Lung (tissue), 12 donors: ENCODE measurements around the gene TMEM151B. TPM values are rescaled to one million over a fixed set of nuclear protein-coding genes. Genes with fewer than 3 reads are reported as not detected.
"Not testable (repeated sequence)": the region's sequence is repeated elsewhere in the genome, so short reads cannot be mapped to it uniquely, and the experiment has no call there.

Experiments used
- ATAC-seq: fragments of 200-7000 bp; cut with Tn5 transposase; one replicate; pipeline ENCODE4 v1.9.1; 2020; ENCODE audit warnings: moderate number of reproducible peaks; ENCODE audit not compliant: insufficient read depth, low FRiP score
- DNase-seq, 3 donors: peaks; one replicate each; pipeline ENCODE4 v3.0.0-alpha.2; 2013 to 2017
- H3K27ac ChIP-seq, 2 donors: one replicate each; pipeline ENCODE4 v1.5.1; 2013; ENCODE audit warnings: mild to moderate bottlenecking in 2 of 2, moderate library complexity in 2 of 2, control low read depth in 1 of 2, inconsistent platforms in 1 of 2, low read depth in 1 of 2, low read length in 1 of 2
- H3K27me3 ChIP-seq, 3 donors: one replicate each; pipeline ENCODE4 v1.5.1; 2013; ENCODE audit warnings: low read length in 2 of 3; ENCODE audit not compliant: control insufficient read depth in 3 of 3, insufficient read depth in 3 of 3
- H3K36me3 ChIP-seq, 4 donors: one replicate each; pipeline ENCODE4 v1.5.1; 2013; ENCODE audit warnings: low read length in 4 of 4, mild to moderate bottlenecking in 1 of 4, moderate library complexity in 1 of 4; ENCODE audit not compliant: control insufficient read depth in 4 of 4, insufficient read depth in 4 of 4
- H3K4me1 ChIP-seq, 5 donors: one replicate each; pipeline ENCODE4 v1.5.1; 2013; ENCODE audit warnings: low read length in 5 of 5, mild to moderate bottlenecking in 2 of 5, moderate library complexity in 1 of 5; ENCODE audit not compliant: control insufficient read depth in 5 of 5, insufficient read depth in 5 of 5
- H3K4me3 ChIP-seq: one replicate; pipeline ENCODE4 v1.5.1; 2013; ENCODE audit warnings: mild to moderate bottlenecking, control low read depth, moderate library complexity
- H3K9ac ChIP-seq, 2 donors: one replicate each; pipeline ENCODE4 v1.5.1; 2013; ENCODE audit warnings: low read length in 2 of 2, control low read depth in 1 of 2; ENCODE audit not compliant: insufficient read depth in 1 of 2
- H3K9me3 ChIP-seq, 4 donors: one replicate each; pipeline ENCODE4 v1.5.1; 2013; ENCODE audit warnings: low read length in 3 of 4, mild to moderate bottlenecking in 1 of 4, moderate library complexity in 1 of 4; ENCODE audit not compliant: control insufficient read depth in 4 of 4, insufficient read depth in 3 of 4
- CTCF ChIP-seq: IDR thresholded peaks from 2 replicates; pipeline ENCODE4 v1.5.1; 2012; ENCODE audit warnings: mild to moderate bottlenecking; ENCODE audit errors: control extremely low read depth, extremely low read depth
- WGBS, 2 donors: extraction: QIAGEN DNeasy Blood & Tissue Kit; methylation state at CpG; one replicate each; pipeline ENCODE4 v1.1.7; 2013; 5-methylcytosine and 5-hydroxymethylcytosine counted together
- polyA plus RNA-seq, 2 donors: library from polyadenylated mRNA; stranded (reverse); fragments of 200-250 nt; gene quantifications; one replicate each; pipeline ENCODE4 v1.2.1, GENCODE V29; 2013
- total RNA-seq, 2 donors: library from RNA; depleted of rRNA in 1 of 2; stranded (reverse); fragments of >200 nt in 1 of 2; gene quantifications; one replicate each; pipeline ENCODE4 v1.2.1, GENCODE V29; 2014 to 2021
- donor health status: control.
- donor health status: control.
- donor health status: Bipolar disorder and iron deficiency.
- donor health status: healthy.
- donor health status: DM: yes; HTN: yes; CAD: no.

Gene TMEM151B
- total and polyA plus RNA-seq, 4 donors, result 0.02 to 0.21 (median 0.08) TPM

- Histone ChIP-seq H3K9me3 (no peaks in the 10 kb centered on the region), H3K27ac (no peak overlapping the region), H3K4me1 (peaks cover 0 to 7% (median 4%) of the 10 kb centered on the region in 5 donors), H3K36me3 (no peaks in the 10 kb centered on the region), H3K27me3 (peaks cover 0 to 51% (median 39%) of the 10 kb centered on the region in 3 donors), H3K4me3 (no peak overlapping the region), H3K9ac (no peak overlapping the region)
- WGBS, 2 donors, result 68 to 70% methylated on average over 8 of the region's 8 CpGs
- ATAC-seq (no peak), DNase-seq (no peak)
- TF ChIP-seq CTCF, result no peak
Measured at GRCh38 chr6:44341095-44341890, 71.0 kb downstream of the TMEM151B start.

GRCh38 chr6:44342052-44342451 lies 71.8 kb downstream of the TMEM151B start:
- DNase-seq, result peak in 2 of 3 donors; percentile 20 to 27
- no peak for TF ChIP-seq CTCF
- Histone ChIP-seq H3K27ac (no peak overlapping the region), H3K27me3 (peaks cover 0 to 51% (median 39%) of the 10 kb centered on the region in 3 donors), H3K9ac (no peak overlapping the region), H3K4me3 (no peak overlapping the region), H3K9me3 (peaks cover 0 to 2% (median 0%) of the 10 kb centered on the region in 4 donors), H3K4me1 (peaks cover 0 to 7% (median 4%) of the 10 kb centered on the region in 5 donors), H3K36me3 (no peaks in the 10 kb centered on the region)
- WGBS, 2 donors, result 21 to 32% methylated on average over 6 of the region's 6 CpGs
- ATAC-seq, result no peak

- no peak within 1 kb of the TSS for H3K9ac ChIP-seq
- peaks cover 0 to 51% (median 39%) of the 10 kb centered on the region in 3 donors for H3K27me3 ChIP-seq
- no peak within 1 kb of the TSS for H3K27ac ChIP-seq
- H3K4me3 ChIP-seq, result no peak within 1 kb of the TSS
- H3K36me3 ChIP-seq, result no peaks in the 10 kb centered on the region
- DNase-seq (peak; percentile 6 to 22 (median 19)), ATAC-seq (no peak)
- TF ChIP-seq CTCF, result no peak
- 3 to 6% methylated on average over 31 of the region's 31 CpGs for WGBS, 2 donors
- peaks cover 0 to 7% (median 4%) of the 10 kb centered on the region in 5 donors for H3K4me1 ChIP-seq
- H3K9me3 ChIP-seq, result peaks cover 0 to 2% (median 0%) of the 10 kb centered on the region in 4 donors
Measured at GRCh38 chr6:44342489-44342888, 72.2 kb downstream of the TMEM151B start, which contains the start of gene SPATS1. TSS of gene SPATS1 (plus strand) at chr6:44342650. CDS start at chr6:44343096, 446 bp downstream.

GRCh38 chr6:44346818-44347217 lies 76.6 kb downstream of the TMEM151B start:
- H3K9me3 ChIP-seq, H3K9ac ChIP-seq, H3K4me1 ChIP-seq, H3K27ac ChIP-seq, DNase-seq, H3K36me3 ChIP-seq, H3K4me3 ChIP-seq, ATAC-seq: not testable (repeated sequence)
- H3K27me3 ChIP-seq, result peaks cover 0 to 35% (median 28%) of the 10 kb centered on the region in 3 donors
- WGBS, 2 donors, result 84% methylated on average over 4 of the region's 4 CpGs
